ENCODE measurements around the gene KLK1. TPM values are rescaled to one million over a fixed set of nuclear protein-coding genes. Genes with fewer than 3 reads are reported as not detected.
A peak's percentile ranks its signal among the peaks of the same experiment; 100 is the strongest.

KLK1 gene
- polyA plus RNA-seq, 3 donors, result 0.66 to 0.72 TPM; not detected in 1

Small RNA genes within 50 kb of the gene (small RNA-seq; reads per million reads assigned to genes)
- 193 reads per million, percentile 97 among the genes with 10 or more reads in this experiment for gene SNORD88A (ENCODE audit: insufficient read length, low read depth)
- gene SNORD88B (ENCODE audit: insufficient read length, low read depth), result not detected
- gene SNORD88C (ENCODE audit: insufficient read length, low read depth), result not detected

Other genes starting within 250 kb of the KLK1 start
- not detected for gene SYT3, start 183.9 kb downstream of the KLK1 start, polyA plus RNA-seq
- gene C19orf81, start 174.3 kb downstream of the KLK1 start, polyA plus RNA-seq, result not detected
- not detected for gene SHANK1, start 104.0 kb downstream of the KLK1 start, polyA plus RNA-seq
- 10 to 100 TPM in 2 of 3 donors, 1 to 10 TPM in 1; 8.2 to 49.1 (median 12.4) TPM for gene CLEC11A, start 100.4 kb downstream of the KLK1 start, polyA plus RNA-seq
- gene GPR32, start 53.3 kb downstream of the KLK1 start, polyA plus RNA-seq, result not detected
- gene ACP4, start 33.4 kb downstream of the KLK1 start, polyA plus RNA-seq, result not detected
- gene KLK15, start 9.8 kb upstream of the KLK1 start, polyA plus RNA-seq, result not detected
- not detected for gene KLK3, start 31.1 kb upstream of the KLK1 start, polyA plus RNA-seq
- gene KLK2, start 49.7 kb upstream of the KLK1 start, polyA plus RNA-seq, result not detected
- not detected for gene KLK4, start 87.6 kb upstream of the KLK1 start, polyA plus RNA-seq
- not detected for gene KLK5, start 129.3 kb upstream of the KLK1 start, polyA plus RNA-seq
- gene KLK6, start 145.8 kb upstream of the KLK1 start, polyA plus RNA-seq, result not detected
- gene KLK7, start 160.1 kb upstream of the KLK1 start, polyA plus RNA-seq, result not detected
- not detected for gene KLK8, start 177.8 kb upstream of the KLK1 start, polyA plus RNA-seq
- not detected for gene KLK10, start 195.9 kb upstream of the KLK1 start, polyA plus RNA-seq
- gene KLK11, start 202.8 kb upstream of the KLK1 start, polyA plus RNA-seq, result not detected
- gene KLK12, start 211.2 kb upstream of the KLK1 start, polyA plus RNA-seq, result not detected
- gene KLK13, start 241.3 kb upstream of the KLK1 start, polyA plus RNA-seq, result not detected